ENCODE measurements around the gene NNT.
"Not testable (repeated sequence)": the region's sequence is repeated elsewhere in the genome, so short reads cannot be mapped to it uniquely, and the experiment has no call there.

NNT gene

GRCh38 chr5:43631182-43631910, 28.4 kb downstream of the NNT start:
- DNase-seq, result peak; percentile 23 to 65

GRCh38 chr5:43634621-43635020, 31.6 kb downstream of the NNT start:
- no peak for DNase-seq

- no peak for DNase-seq
Measured at GRCh38 chr5:43635374-43635773, 32.4 kb downstream of the NNT start.

GRCh38 chr5:43636076-43636475, 33.1 kb downstream of the NNT start:
- DNase-seq, result no peak

GRCh38 chr5:43637416-43637815, 34.4 kb downstream of the NNT start:
- no peak for DNase-seq

GRCh38 chr5:43638107-43638506, 35.1 kb downstream of the NNT start:
- no peak for DNase-seq

- DNase-seq, result no peak
Measured at GRCh38 chr5:43638546-43638945, 35.6 kb downstream of the NNT start.

GRCh38 chr5:43639566-43639965, 36.6 kb downstream of the NNT start:
- DNase-seq, result no peak

- DNase-seq, result no peak
Measured at GRCh38 chr5:43642428-43642827, 39.4 kb downstream of the NNT start.

GRCh38 chr5:43643327-43643726, 40.3 kb downstream of the NNT start:
- DNase-seq, result no peak

GRCh38 chr5:43643750-43644149, 40.8 kb downstream of the NNT start:
- DNase-seq, result no peak

- DNase-seq, result no peak
Measured at GRCh38 chr5:43646992-43647391, 44.0 kb downstream of the NNT start.

GRCh38 chr5:43647789-43648188, 44.8 kb downstream of the NNT start:
- no peak for DNase-seq

- DNase-seq, result no peak
Measured at GRCh38 chr5:43648499-43649124, 45.6 kb downstream of the NNT start.

GRCh38 chr5:43649256-43649655, 46.3 kb downstream of the NNT start:
- DNase-seq, result no peak

GRCh38 chr5:43652537-43653302, 49.7 kb downstream of the NNT start:
- no peak for DNase-seq

- no peak for DNase-seq
Measured at GRCh38 chr5:43658509-43658908, 55.5 kb downstream of the NNT start.

GRCh38 chr5:43659075-43659474, 56.1 kb downstream of the NNT start:
- DNase-seq, result no peak

- DNase-seq, result peak in 1 of 2 donors; percentile 16
Measured at GRCh38 chr5:43661102-43661501, 58.1 kb downstream of the NNT start.

GRCh38 chr5:43663916-43664315, 60.9 kb downstream of the NNT start:
- DNase-seq, result no peak

GRCh38 chr5:43664501-43665040, 61.6 kb downstream of the NNT start:
- DNase-seq, result no peak

- not testable (repeated sequence) for DNase-seq
Measured at GRCh38 chr5:43665749-43666148, 62.8 kb downstream of the NNT start.

GRCh38 chr5:43666728-43667127, 63.7 kb downstream of the NNT start:
- not testable (repeated sequence) for DNase-seq

GRCh38 chr5:43667379-43667778, 64.4 kb downstream of the NNT start:
- not testable (repeated sequence) for DNase-seq
